Measurements from ENCODE around the gene ZNF654. TPM values are rescaled to one million over a fixed set of nuclear protein-coding genes. Genes with fewer than 3 reads are reported as not detected.

ZNF654 gene
- total RNA-seq, 1 experiment from 2014 or later = 12.9 TPM

DNA sequence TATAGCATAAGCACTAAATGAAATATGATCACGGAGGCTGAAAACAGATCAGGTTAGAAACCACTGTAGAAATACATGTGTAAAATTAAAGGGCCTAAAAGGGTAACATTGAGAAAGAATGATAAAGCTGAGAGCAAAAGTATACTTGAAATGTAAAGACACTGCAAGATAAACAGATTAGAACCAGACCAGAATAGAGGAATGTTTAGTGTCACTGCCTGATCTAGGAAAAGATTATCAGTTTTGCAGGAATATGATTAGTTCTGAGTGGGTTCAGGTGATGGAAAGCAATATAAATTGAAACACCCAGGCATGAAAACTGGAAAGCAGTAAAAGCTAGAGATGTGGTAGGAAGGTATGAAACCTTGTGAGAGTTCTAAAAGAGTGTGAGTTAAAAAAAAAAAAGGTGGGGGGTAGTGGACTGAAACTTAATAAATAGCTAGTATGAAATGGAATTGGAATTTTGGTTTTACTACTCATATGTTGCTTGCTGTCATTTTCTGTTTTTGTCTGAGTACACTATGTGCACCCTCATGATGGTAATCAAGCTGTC is 74.7 kb downstream of the ZNF654 start:
- Mint-ChIP-seq H3K27ac (ENCODE audit: unreplicated experiment) (no peak overlapping the region), H3K9me3 (ENCODE audit: low read depth, unreplicated experiment) (no peaks in the 10 kb centered on the region), H3K36me3 (ENCODE audit: insufficient read depth, unreplicated experiment) (peaks cover 5% of the 10 kb centered on the region), H3K27me3 (ENCODE audit: unreplicated experiment) (no peaks in the 10 kb centered on the region), H3K4me3 (ENCODE audit: low read depth, unreplicated experiment) (no peak overlapping the region), H3K4me1 (ENCODE audit: low read depth, unreplicated experiment) (no peaks in the 10 kb centered on the region)
- TF ChIP-seq, protein P1, sequence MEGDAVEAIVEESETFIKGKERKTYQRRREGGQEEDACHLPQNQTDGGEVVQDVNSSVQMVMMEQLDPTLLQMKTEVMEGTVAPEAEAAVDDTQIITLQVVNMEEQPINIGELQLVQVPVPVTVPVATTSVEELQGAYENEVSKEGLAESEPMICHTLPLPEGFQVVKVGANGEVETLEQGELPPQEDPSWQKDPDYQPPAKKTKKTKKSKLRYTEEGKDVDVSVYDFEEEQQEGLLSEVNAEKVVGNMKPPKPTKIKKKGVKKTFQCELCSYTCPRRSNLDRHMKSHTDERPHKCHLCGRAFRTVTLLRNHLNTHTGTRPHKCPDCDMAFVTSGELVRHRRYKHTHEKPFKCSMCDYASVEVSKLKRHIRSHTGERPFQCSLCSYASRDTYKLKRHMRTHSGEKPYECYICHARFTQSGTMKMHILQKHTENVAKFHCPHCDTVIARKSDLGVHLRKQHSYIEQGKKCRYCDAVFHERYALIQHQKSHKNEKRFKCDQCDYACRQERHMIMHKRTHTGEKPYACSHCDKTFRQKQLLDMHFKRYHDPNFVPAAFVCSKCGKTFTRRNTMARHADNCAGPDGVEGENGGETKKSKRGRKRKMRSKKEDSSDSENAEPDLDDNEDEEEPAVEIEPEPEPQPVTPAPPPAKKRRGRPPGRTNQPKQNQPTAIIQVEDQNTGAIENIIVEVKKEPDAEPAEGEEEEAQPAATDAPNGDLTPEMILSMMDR (IDR thresholded peaks at IDR 0.05; ENCODE audit: unreplicated experiment) = no peak
- no TSS peak for BruUV-seq (replicated peaks)
- intact Hi-C loops (cut with micrococcal nuclease; ENCODE audit: unreplicated experiment) = no loop called here
- DNase-seq = no peak
- CTCF ChIA-PET = no interaction called here

DNA sequence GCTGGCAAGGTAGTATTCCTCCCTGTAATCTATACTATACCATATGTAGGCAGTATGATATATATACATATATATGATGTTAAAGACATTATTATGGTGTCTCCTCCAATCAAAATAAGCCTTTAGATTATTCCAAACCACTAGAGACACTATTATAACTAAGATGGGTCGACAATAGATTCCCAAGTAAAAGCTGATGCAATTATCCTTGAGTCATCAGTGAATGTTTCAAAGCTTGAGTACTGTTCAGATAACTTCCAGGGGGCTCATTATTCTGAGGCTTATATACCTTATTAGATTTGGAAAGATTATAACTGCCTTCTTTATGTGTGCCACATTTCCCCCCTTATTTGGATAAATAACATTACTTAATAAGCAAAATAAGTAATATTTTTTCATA is 78.8 kb downstream of the ZNF654 start:
- TF ChIP-seq, protein P1 (IDR thresholded peaks at IDR 0.05; ENCODE audit: unreplicated experiment) = no peak
- H3K27me3 Mint-ChIP-seq (ENCODE audit: unreplicated experiment) = no peaks in the 10 kb centered on the region
- H3K27ac Mint-ChIP-seq (ENCODE audit: unreplicated experiment) = no peak overlapping the region
- CTCF ChIA-PET = no interaction called here
- no TSS peak for BruUV-seq (replicated peaks)
- intact Hi-C loops (cut with micrococcal nuclease; ENCODE audit: unreplicated experiment) = no loop called here
- no peak overlapping the region for H3K4me3 Mint-ChIP-seq (ENCODE audit: low read depth, unreplicated experiment)
- DNase-seq = no peak
- H3K36me3 Mint-ChIP-seq (ENCODE audit: insufficient read depth, unreplicated experiment) = peaks cover 5% of the 10 kb centered on the region
- H3K9me3 Mint-ChIP-seq (ENCODE audit: low read depth, unreplicated experiment) = no peaks in the 10 kb centered on the region
- no peaks in the 10 kb centered on the region for H3K4me1 Mint-ChIP-seq (ENCODE audit: low read depth, unreplicated experiment)

DNA sequence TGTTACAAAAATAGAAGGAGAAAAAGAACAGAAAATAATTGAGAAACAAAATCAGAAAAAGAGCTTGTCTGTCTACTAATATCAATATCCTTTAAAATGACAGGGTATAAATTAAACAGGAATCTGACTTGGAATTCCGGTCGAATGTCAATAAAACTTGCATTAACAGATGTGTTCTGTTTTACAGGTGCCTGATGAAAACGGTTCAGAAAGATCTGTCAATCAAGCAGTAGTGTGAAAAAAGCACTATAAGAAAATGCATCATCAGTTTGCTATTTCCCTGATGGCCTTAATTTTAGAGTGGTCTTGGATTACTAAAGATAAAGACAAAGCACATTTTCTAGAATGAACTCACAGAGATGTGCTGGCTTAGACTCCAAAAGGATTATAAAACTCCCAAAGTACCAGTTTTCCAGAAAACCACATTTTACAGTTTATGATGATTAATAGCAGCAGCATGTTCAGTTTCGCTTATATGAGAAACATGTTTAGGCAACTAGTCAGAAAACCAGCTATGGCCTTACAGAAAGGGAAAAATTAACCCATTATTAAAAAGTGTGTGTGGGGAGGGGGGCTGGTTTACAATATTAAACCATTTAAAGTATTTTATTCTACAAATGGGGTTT is 82.5 kb downstream of the ZNF654 start:
- TF ChIP-seq, protein P1 (IDR thresholded peaks at IDR 0.05; ENCODE audit: unreplicated experiment) = no peak
- intact Hi-C loops (cut with micrococcal nuclease; ENCODE audit: unreplicated experiment) = no loop called here
- DNase-seq = no peak

DNA sequence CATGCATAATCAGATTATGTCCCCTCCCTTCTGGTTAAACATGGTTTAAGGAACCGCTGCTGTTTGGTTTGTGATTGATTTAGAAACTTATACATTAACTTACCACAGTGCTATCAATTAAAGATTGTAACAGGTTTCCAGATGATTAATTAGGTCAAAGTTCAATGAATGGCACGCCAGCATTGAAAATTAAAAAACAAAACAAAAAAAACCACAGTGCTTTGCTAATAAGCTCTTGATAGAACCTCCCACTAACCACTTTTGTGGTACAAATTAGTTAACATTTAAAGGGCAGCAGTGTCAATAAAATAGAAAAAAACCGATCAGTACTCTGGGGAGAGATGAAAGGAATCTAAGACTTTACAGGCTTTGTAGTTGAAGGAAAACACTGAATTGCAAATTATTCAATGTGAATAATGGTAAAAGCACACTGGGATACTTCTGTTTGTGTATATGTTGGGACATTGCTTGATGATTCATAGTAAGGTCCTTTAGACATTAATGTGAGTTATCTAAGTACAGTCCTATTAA is 83.1 kb downstream of the ZNF654 start:
- CTCF ChIA-PET = no interaction called here
- Mint-ChIP-seq H3K4me3 (ENCODE audit: low read depth, unreplicated experiment) (no peak overlapping the region), H3K4me1 (ENCODE audit: low read depth, unreplicated experiment) (peaks cover 8% of the 10 kb centered on the region), H3K9me3 (ENCODE audit: low read depth, unreplicated experiment) (no peaks in the 10 kb centered on the region), H3K27ac (ENCODE audit: unreplicated experiment) (no peak overlapping the region), H3K27me3 (ENCODE audit: unreplicated experiment) (no peaks in the 10 kb centered on the region), H3K36me3 (ENCODE audit: insufficient read depth, unreplicated experiment) (no peaks in the 10 kb centered on the region)
- no TSS peak for BruUV-seq (replicated peaks)
- DNase-seq = no peak
- TF ChIP-seq, protein P1 (IDR thresholded peaks at IDR 0.05; ENCODE audit: unreplicated experiment) = no peak
- intact Hi-C loops (cut with micrococcal nuclease; ENCODE audit: unreplicated experiment) = no loop called here

More for the DNA sequence above, 82.5 kb downstream of the ZNF654 start:
- H3K27me3 Mint-ChIP-seq (ENCODE audit: unreplicated experiment) = no peaks in the 10 kb centered on the region
- no peak overlapping the region for H3K27ac Mint-ChIP-seq (ENCODE audit: unreplicated experiment)
- H3K9me3 Mint-ChIP-seq (ENCODE audit: low read depth, unreplicated experiment) = no peaks in the 10 kb centered on the region
- H3K4me1 Mint-ChIP-seq (ENCODE audit: low read depth, unreplicated experiment) = peaks cover 2% of the 10 kb centered on the region
- no peak overlapping the region for H3K4me3 Mint-ChIP-seq (ENCODE audit: low read depth, unreplicated experiment)
- BruUV-seq (replicated peaks) = no TSS peak
- CTCF ChIA-PET = no interaction called here
- H3K36me3 Mint-ChIP-seq (ENCODE audit: insufficient read depth, unreplicated experiment) = peaks cover under 1% of the 10 kb centered on the region

Data from Calu3 (cell line).